ENCODE results near the gene IFNL2. TPM values are rescaled to one million over a fixed set of nuclear protein-coding genes. Genes with fewer than 3 reads are reported as not detected.
"Not testable (repeated sequence)": the region's sequence is repeated elsewhere in the genome, so short reads cannot be mapped to it uniquely, and the experiment has no call there.

Gene IFNL2
- not detected in 2 replicates for total RNA-seq (ENCODE audit: low replicate concordance)
- long read RNA-seq = 0 reads

DNA sequence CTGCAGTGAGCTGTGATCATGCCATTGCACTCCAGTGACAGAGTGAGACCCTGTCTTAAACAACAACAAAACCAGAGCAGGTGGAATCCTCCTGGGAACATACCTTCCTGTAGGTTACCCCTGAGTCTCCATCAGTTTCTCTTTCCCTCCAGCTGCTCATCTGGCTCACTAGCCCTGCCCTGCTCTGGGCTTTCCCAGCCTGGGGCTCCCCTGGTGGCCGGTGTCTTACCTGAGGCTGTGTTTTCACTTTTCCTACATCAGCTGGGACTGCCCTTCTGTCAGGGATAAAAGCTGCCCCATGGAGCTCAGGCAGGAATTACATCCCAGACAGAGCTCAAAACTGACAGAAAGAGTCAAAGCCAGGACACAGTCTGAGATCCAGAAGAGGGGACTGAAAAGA, at the start of gene IFNL2:
TSS of gene IFNL2 (plus strand) at position 312 of the 400 bp plus-strand sequence. CDS start 173 bp downstream, outside the sequence.
- not testable (repeated sequence) for H3K36me3 Mint-ChIP-seq; DNase-seq (ENCODE audit: extremely low spot score, unreplicated experiment); H3K9me3 Mint-ChIP-seq; H3K27ac Mint-ChIP-seq; H3K4me1 Mint-ChIP-seq (ENCODE audit: unreplicated experiment); H3K4me3 Mint-ChIP-seq
- H3K27me3 Mint-ChIP-seq = peaks cover 55% of the 10 kb centered on the region

DNA sequence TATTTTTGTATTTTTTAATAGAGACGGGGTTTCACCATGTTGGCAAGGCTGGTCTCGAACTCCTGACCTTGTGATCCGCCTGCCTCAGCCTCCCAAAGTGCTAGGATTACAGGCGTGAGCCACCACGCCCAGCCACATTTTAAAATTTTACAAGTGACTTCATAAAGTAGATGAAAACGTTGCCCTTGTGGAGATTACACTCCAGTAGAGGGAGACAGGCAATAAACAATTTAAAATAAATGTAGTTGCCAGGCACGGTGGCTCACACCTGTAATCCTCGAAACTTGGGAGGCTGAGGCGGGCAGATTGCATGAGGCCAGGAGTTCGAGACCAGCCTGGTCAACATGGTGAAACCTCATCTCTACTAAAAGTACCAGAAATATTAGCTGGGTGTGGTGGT, 49.1 kb upstream of the IFNL2 start:
- not testable (repeated sequence) for H3K9me3 Mint-ChIP-seq; H3K4me1 Mint-ChIP-seq (ENCODE audit: unreplicated experiment); H3K4me3 Mint-ChIP-seq; DNase-seq (ENCODE audit: extremely low spot score, unreplicated experiment); H3K36me3 Mint-ChIP-seq; H3K27ac Mint-ChIP-seq
- H3K27me3 Mint-ChIP-seq = peaks cover 45% of the 10 kb centered on the region

DNA sequence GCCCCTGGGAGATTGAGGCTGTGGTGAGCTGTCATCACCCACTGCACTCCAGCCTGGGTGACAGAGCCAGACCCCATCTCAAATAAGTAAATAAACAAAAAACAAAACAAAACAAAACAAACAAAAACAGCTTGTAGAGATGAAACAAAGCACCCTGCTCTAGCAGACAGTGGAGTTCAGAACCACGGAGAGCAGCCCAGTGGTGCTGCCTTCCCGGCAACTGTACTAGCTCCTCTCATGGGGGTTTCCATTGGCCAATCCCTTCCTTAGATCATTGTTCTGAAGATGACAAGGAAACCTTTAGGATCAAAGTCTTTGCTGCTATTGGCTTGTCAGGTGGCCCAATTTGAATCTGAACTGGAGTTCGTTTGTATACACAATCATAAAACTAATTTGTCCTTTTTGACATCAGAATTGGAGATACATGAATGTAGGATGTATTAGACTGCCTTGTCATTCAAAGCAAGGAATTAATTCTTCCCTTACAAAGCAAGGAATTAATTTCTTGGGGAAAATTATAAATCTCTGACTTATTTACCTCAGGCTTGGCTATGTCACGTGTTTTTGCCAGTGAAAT, 44.4 kb upstream of the IFNL2 start:
- Mint-ChIP-seq H3K27ac (no peak overlapping the region), H3K9me3 (no peaks in the 10 kb centered on the region), H3K36me3 (no peaks in the 10 kb centered on the region), H3K4me3 (no peak overlapping the region), H3K4me1 (ENCODE audit: unreplicated experiment) (no peaks in the 10 kb centered on the region), H3K27me3 (peaks cover 61% of the 10 kb centered on the region)
- TF ChIP-seq, protein P1, sequence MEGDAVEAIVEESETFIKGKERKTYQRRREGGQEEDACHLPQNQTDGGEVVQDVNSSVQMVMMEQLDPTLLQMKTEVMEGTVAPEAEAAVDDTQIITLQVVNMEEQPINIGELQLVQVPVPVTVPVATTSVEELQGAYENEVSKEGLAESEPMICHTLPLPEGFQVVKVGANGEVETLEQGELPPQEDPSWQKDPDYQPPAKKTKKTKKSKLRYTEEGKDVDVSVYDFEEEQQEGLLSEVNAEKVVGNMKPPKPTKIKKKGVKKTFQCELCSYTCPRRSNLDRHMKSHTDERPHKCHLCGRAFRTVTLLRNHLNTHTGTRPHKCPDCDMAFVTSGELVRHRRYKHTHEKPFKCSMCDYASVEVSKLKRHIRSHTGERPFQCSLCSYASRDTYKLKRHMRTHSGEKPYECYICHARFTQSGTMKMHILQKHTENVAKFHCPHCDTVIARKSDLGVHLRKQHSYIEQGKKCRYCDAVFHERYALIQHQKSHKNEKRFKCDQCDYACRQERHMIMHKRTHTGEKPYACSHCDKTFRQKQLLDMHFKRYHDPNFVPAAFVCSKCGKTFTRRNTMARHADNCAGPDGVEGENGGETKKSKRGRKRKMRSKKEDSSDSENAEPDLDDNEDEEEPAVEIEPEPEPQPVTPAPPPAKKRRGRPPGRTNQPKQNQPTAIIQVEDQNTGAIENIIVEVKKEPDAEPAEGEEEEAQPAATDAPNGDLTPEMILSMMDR (conservative IDR thresholded peaks at IDR 0.05) = no peak
- DNase-seq (ENCODE audit: extremely low spot score, unreplicated experiment) = no peak

DNA sequence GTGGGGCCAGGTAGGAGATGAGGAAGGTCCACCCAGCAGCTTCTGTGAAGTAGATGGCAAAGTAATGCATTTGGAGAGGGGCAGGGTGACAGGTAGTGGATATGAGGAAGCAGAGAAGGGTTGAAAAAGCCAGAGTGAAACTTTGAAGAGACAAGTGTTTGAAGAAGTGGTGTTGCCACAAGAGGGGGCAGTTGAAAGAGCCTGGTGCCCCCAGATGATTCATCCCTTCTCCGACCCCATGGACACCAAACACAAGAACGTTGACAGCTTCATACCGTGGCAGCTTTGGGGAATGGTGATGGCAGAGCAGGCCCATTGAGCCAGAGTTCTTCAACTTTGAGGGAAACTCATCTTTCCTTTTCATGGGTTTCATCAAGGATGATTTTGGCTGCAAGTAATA, 43.3 kb upstream of the IFNL2 start:
- no peak overlapping the region for H3K27ac Mint-ChIP-seq
- no peaks in the 10 kb centered on the region for H3K9me3 Mint-ChIP-seq
- H3K36me3 Mint-ChIP-seq = no peaks in the 10 kb centered on the region
- H3K27me3 Mint-ChIP-seq = peaks cover 56% of the 10 kb centered on the region
- no peak overlapping the region for H3K4me3 Mint-ChIP-seq
- DNase-seq (ENCODE audit: extremely low spot score, unreplicated experiment) = no peak
- no peaks in the 10 kb centered on the region for H3K4me1 Mint-ChIP-seq (ENCODE audit: unreplicated experiment)
- TF ChIP-seq, protein P1 (conservative IDR thresholded peaks at IDR 0.05) = no peak

DNA sequence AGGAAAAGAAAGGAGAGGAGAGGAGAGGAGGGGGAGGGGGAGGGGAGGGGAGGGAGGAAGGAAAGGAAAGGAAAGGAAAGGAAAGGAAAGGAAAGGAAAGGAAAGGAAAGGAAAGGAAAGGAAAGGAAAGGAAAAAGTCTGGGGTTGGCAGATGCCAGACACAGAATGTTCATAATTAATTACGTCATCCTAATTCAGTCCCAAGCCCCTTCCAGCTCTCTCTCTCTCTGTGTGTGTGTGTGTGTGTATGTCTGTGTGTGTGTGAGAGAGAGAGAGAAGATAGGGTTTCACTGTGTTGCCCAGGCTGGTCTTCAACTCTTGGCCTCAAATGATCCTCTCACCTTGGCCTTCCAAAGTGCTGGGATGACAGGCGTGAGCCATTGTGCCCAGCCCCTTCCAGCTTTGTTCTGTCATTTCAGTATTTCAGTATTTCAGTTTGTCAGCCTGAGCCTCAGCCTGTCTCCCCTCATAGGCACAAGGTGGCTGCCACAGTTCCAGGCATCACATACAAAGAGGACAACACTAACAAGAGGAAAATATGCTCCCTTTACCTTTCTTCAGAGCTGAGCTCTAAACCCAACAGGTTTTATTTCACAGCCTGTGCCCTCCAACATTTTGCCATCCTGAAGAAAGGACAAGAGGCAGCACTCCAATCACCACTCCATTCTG, 38.0 kb upstream of the IFNL2 start:
- peaks cover 43% of the 10 kb centered on the region for H3K27me3 Mint-ChIP-seq

DNA sequence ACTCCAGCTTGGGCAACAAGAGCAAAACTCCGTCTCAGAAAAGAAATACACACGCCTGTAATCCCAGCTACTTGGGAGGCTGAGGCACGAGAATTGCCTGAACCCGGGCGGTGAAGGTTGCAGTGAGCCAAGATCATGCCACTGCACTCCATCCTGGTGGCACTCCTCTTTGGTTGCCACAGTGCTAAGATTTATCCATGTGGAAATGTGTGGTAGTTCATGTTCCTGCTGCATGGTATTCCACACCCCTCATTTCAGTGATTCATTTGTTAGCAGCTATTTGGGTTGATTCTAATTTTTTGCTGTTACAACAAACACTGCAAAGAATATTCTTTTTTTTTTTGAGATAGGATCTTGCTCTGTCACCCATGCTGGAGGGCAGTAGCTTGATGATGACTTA, 35.5 kb upstream of the IFNL2 start:
- peaks cover 2% of the 10 kb centered on the region for H3K4me1 Mint-ChIP-seq (ENCODE audit: unreplicated experiment)

More for the DNA sequence above, 38.0 kb upstream of the IFNL2 start:
- Mint-ChIP-seq H3K4me1 (ENCODE audit: unreplicated experiment) (no peaks in the 10 kb centered on the region), H3K27ac (no peak overlapping the region), H3K4me3 (no peak overlapping the region), H3K9me3 (no peaks in the 10 kb centered on the region), H3K36me3 (no peaks in the 10 kb centered on the region)
- TF ChIP-seq, protein P1 (conservative IDR thresholded peaks at IDR 0.05) = no peak
- DNase-seq (ENCODE audit: extremely low spot score, unreplicated experiment) = no peak

More for the DNA sequence above, 35.5 kb upstream of the IFNL2 start:
- Mint-ChIP-seq H3K27me3 (peaks cover 32% of the 10 kb centered on the region), H3K4me3 (no peak overlapping the region), H3K9me3 (no peaks in the 10 kb centered on the region), H3K27ac (no peak overlapping the region), H3K36me3 (no peaks in the 10 kb centered on the region)
- TF ChIP-seq, protein P1 (conservative IDR thresholded peaks at IDR 0.05) = no peak
- DNase-seq (ENCODE audit: extremely low spot score, unreplicated experiment) = no peak

Measured in type B pancreatic cell (in vitro differentiated cells).